Nephron progenitor cell (in vitro differentiated cells): ENCODE results near the gene CDC20.

Source experiments
- DNase-seq: peaks from one replicate; pipeline ENCODE4 v3.0.0; 2021
- H3K27ac Mint-ChIP-seq: 2 replicates; pipeline ENCODE4 v1.8.0; 2021; ENCODE audit warnings: mild to moderate bottlenecking, moderate library complexity, mixed read lengths
- H3K27me3 Mint-ChIP-seq: 2 replicates; pipeline ENCODE4 v1.8.0; 2021; ENCODE audit warnings: mild to moderate bottlenecking, low read depth, mixed read lengths; ENCODE audit not compliant: poor library complexity
- H3K36me3 Mint-ChIP-seq: 2 replicates; pipeline ENCODE4 v1.8.0; 2021; ENCODE audit warnings: low read depth, mixed read lengths
- H3K4me1 Mint-ChIP-seq: 2 replicates; pipeline ENCODE4 v1.8.0; 2021; ENCODE audit warnings: mixed read lengths
- H3K4me3 Mint-ChIP-seq: 2 replicates; pipeline ENCODE4 v1.8.0; 2021; ENCODE audit warnings: mild to moderate bottlenecking, moderate library complexity, mixed read lengths
- H3K9me3 Mint-ChIP-seq: 2 replicates; pipeline ENCODE4 v1.8.0; 2021; ENCODE audit warnings: mild to moderate bottlenecking, moderate library complexity, mixed read lengths
- CTCF ChIP-seq: fragments of 200-600 bp; sonication (generic); IDR thresholded peaks from 2 replicates; pipeline ENCODE4 v1.5.0; 2021; ENCODE audit warnings: antibody characterized with exemption

CDC20 gene

GRCh38 chr1:43349594-43350306 is 9.0 kb upstream of the CDC20 start:
- no peak for TF ChIP-seq CTCF
- H3K9me3 Mint-ChIP-seq, result no peaks in the 10 kb centered on the region
- H3K4me1 Mint-ChIP-seq, result peaks cover 41% of the 10 kb centered on the region
- peak overlapping the region; percentile 100 for H3K27ac Mint-ChIP-seq
- no peak for DNase-seq
- peaks cover 10% of the 10 kb centered on the region for H3K27me3 Mint-ChIP-seq
- no peaks in the 10 kb centered on the region for H3K36me3 Mint-ChIP-seq
- H3K4me3 Mint-ChIP-seq, result peak overlapping the region; percentile 84

GRCh38 chr1:43350976-43351375 is 7.8 kb upstream of the CDC20 start:
- no peaks in the 10 kb centered on the region for H3K9me3 Mint-ChIP-seq
- H3K27me3 Mint-ChIP-seq, result peaks cover 6% of the 10 kb centered on the region
- TF ChIP-seq CTCF, result no peak
- H3K36me3 Mint-ChIP-seq, result no peaks in the 10 kb centered on the region
- H3K4me1 Mint-ChIP-seq, result peaks cover 41% of the 10 kb centered on the region
- no peak for DNase-seq
- no peak overlapping the region for H3K4me3 Mint-ChIP-seq
- H3K27ac Mint-ChIP-seq, result no peak overlapping the region

GRCh38 chr1:43351421-43352350 is 7.1 kb upstream of the CDC20 start:
- Mint-ChIP-seq H3K4me1 (peaks cover 41% of the 10 kb centered on the region), H3K4me3 (no peak overlapping the region), H3K9me3 (no peaks in the 10 kb centered on the region), H3K27ac (no peak overlapping the region), H3K36me3 (no peaks in the 10 kb centered on the region), H3K27me3 (peaks cover 6% of the 10 kb centered on the region)
- TF ChIP-seq CTCF, result no peak
- no peak for DNase-seq

- no peak for TF ChIP-seq CTCF
- DNase-seq, result no peak
- H3K4me1 Mint-ChIP-seq, result peaks cover 41% of the 10 kb centered on the region
- H3K36me3 Mint-ChIP-seq, result no peaks in the 10 kb centered on the region
- peaks cover 6% of the 10 kb centered on the region for H3K27me3 Mint-ChIP-seq
- no peaks in the 10 kb centered on the region for H3K9me3 Mint-ChIP-seq
- H3K27ac Mint-ChIP-seq, result no peak overlapping the region
- no peak overlapping the region for H3K4me3 Mint-ChIP-seq
Measured at GRCh38 chr1:43352351-43352705, 6.5 kb upstream of the CDC20 start.

GRCh38 chr1:43352881-43353280 is 5.9 kb upstream of the CDC20 start:
- Mint-ChIP-seq H3K4me1 (peaks cover 42% of the 10 kb centered on the region), H3K4me3 (no peak overlapping the region), H3K9me3 (no peaks in the 10 kb centered on the region), H3K27ac (no peak overlapping the region), H3K27me3 (peaks cover 6% of the 10 kb centered on the region), H3K36me3 (no peaks in the 10 kb centered on the region)
- TF ChIP-seq CTCF, result no peak
- DNase-seq, result no peak
